ENCODE measurements around the gene NTSR1. TPM values are rescaled to one million over a fixed set of nuclear protein-coding genes. Genes with fewer than 3 reads are reported as not detected.

NTSR1 gene
- total and polyA plus RNA-seq, 2 experiments from 2014 or later = 0.15 to 1.4 TPM

DNA sequence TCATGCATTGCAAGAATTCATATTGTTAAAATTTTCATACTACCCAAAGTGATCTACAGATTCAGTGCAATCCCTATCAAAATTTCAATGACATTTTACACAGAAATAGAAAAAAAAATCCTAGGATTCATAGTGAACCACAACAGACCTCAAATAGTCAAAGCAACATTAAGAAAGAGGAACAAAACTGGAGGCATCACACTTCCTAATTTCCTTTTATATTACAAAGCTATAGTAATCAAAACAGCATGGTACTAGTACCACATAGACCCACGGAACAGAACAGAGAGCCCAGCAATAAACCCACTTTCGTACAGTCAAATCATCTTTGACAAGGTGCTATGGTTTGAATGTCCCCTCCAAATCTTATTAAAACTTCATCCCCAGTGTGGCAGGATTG lies 39.7 kb downstream of the NTSR1 start (continued):
- no peak for TF ChIP-seq ZNF462 (CRISPR knock-in tag; IDR thresholded peaks at IDR 0.05)
- TF ChIP-seq POLR2AphosphoS5 (IDR thresholded peaks at IDR 0.05; ENCODE audit: low read depth) = no peak
- no peak for TF ChIP-seq CTCF (conservative IDR thresholded peaks at IDR 0.05; ENCODE audit: low read depth in 2 of 2)
- TF ChIP-seq EZH2 (IDR thresholded peaks at IDR 0.05; ENCODE audit: low read depth, unreplicated experiment) = no peak
- TF ChIP-seq JUNB (IDR thresholded peaks at IDR 0.05; ENCODE audit: unreplicated experiment) = no peak
- TF ChIP-seq ZNF331 (CRISPR knock-in tag; IDR thresholded peaks at IDR 0.05; ENCODE audit: low read depth) = no peak
- TF ChIP-seq NANOG (IDR thresholded peaks at IDR 0.05; ENCODE audit: borderline replicate concordance) = no peak

DNA sequence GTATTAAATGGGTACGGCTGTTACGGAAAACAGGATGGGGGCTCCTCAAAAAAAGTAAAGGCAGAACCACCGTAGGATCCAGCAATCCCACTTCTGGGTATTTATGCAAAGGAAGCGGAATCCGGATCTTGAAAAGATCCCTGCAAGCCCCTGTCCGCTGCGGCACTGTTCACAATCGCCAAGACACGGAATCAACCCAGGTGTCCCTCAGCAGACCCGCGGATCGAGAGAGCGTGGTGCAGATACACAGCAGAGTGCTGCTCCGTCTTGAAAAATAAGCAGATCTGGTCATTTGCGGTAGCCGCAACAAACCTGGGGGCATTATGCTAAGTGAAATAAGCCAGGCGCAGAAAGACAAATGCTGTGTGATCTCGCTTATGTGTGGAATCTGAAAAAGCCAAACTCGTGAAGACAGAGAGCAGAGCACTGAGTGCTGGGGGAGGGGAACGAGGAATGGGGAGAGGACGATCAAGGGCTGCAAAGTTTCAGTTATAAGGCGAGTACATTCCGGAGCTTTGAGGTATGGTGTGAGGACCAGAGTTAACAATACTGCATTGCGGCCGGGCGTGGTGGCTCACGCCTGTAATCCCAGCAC lies 41.3 kb downstream of the NTSR1 start:
- Mint-ChIP-seq H3K9me3 (no peaks in the 10 kb centered on the region), H3K4me3 (no peak overlapping the region; the same call in 2 of the 3 replicates), H3K27me3 (ENCODE audit: insufficient read depth, low read depth, poor library complexity) (peaks cover 6% of the 10 kb centered on the region), H3K4me1 (peaks cover 17% of the 10 kb centered on the region), H3K27ac (no peak overlapping the region), H3K36me3 (ENCODE audit: low read depth) (no peaks in the 10 kb centered on the region)
- Histone ChIP-seq H3K27me3 (ENCODE audit: insufficient read depth) (no peaks in the 10 kb centered on the region), H3K4me2 (no peak overlapping the region), H4K20me1 (replicated peaks; ENCODE audit: insufficient read depth) (no peaks in the 10 kb centered on the region), H3K9me2 (ENCODE audit: insufficient read depth) (0 out of 2 replicates have a peak, but pooled peaks cover 3% of the 10 kb centered on the region), H3K27ac (ENCODE audit: low read depth) (no peak overlapping the region), H3K4me1 (ENCODE audit: insufficient read depth) (peaks cover 9% of the 10 kb centered on the region; the same call in 1 of the 2 replicates), H3F3A (replicated peaks; ENCODE audit: low read depth) (0 out of 2 replicates have a peak, but pooled peaks cover 3% of the 10 kb centered on the region), H3K36me3 (ENCODE audit: insufficient read depth) (no peaks in the 10 kb centered on the region), H3K79me2 (replicated peaks; ENCODE audit: insufficient read depth) (no peaks in the 10 kb centered on the region), H2AFZ (no peak overlapping the region), H3K4me3 (no peak overlapping the region)
- DNase-seq (ENCODE audit: low spot score) (no peak), ATAC-seq (no peak)
- TF ChIP-seq EZH2phosphoT487 (IDR thresholded peaks at IDR 0.05; ENCODE audit: unreplicated experiment) (no peak), ZNF331 (CRISPR knock-in tag; IDR thresholded peaks at IDR 0.05; ENCODE audit: low read depth) (no peak), EZH2 (IDR thresholded peaks at IDR 0.05; ENCODE audit: low read depth, unreplicated experiment) (no peak)

Measured in GM23338 (cell line).